Hepatocyte (in vitro differentiated cells): ENCODE data around the gene EYA4. TPM values are rescaled to one million over a fixed set of nuclear protein-coding genes. Genes with fewer than 3 reads are reported as not detected.

Experiments used
- DNase-seq: peaks from one replicate; pipeline ENCODE4 v3.0.0-alpha.2; 2016; ENCODE audit warnings: low spot score
- H2AFZ ChIP-seq: fragments of 200-600 bp; sonication (generic); 2 replicates; pipeline ENCODE4 v1.6.0; 2016; ENCODE audit warnings: antibody characterized with exemption, mild to moderate bottlenecking
- H3K27ac ChIP-seq: fragments of 200-600 bp; sonication (generic); 2 replicates; pipeline ENCODE4 v1.5.1; 2016; ENCODE audit warnings: mild to moderate bottlenecking
- H3K27me3 ChIP-seq: fragments of 200-600 bp; sonication (generic); 2 replicates; pipeline ENCODE4 v1.6.1; 2016
- H3K36me3 ChIP-seq: fragments of 200-600 bp; sonication (generic); replicated peaks from 2 replicates; pipeline ENCODE4 v1.5.1; 2016; ENCODE audit warnings: low read depth; ENCODE audit not compliant: insufficient read depth
- H3K4me1 ChIP-seq: fragments of 200-600 bp; sonication (generic); 2 replicates; pipeline ENCODE4 v1.5.1; 2016; ENCODE audit warnings: mild to moderate bottlenecking, moderate library complexity; ENCODE audit not compliant: insufficient read depth
- H3K4me2 ChIP-seq: fragments of 200-600 bp; sonication (generic); 2 replicates; pipeline ENCODE4 v1.6.0; 2016
- H3K4me3 ChIP-seq: fragments of 200-600 bp; sonication (generic); 2 replicates; pipeline ENCODE4 v1.5.1; 2016; ENCODE audit warnings: mild to moderate bottlenecking
- H3K79me2 ChIP-seq: fragments of 200-600 bp; sonication (generic); 2 replicates; pipeline ENCODE4 v1.6.0; 2017; ENCODE audit warnings: mild to moderate bottlenecking
- H3K9me2 ChIP-seq: fragments of 200-600 bp; sonication (generic); replicated peaks from 2 replicates; pipeline ENCODE4 v1.6.0; 2017; ENCODE audit warnings: mild to moderate bottlenecking; ENCODE audit not compliant: insufficient read depth
- H3K9me3 ChIP-seq: fragments of 200-600 bp; sonication (generic); 2 replicates; pipeline ENCODE4 v1.5.1; 2016; ENCODE audit warnings: low read depth, mild to moderate bottlenecking
- H4K20me1 ChIP-seq: fragments of 200-600 bp; sonication (generic); 2 replicates; pipeline ENCODE4 v1.6.0; 2016; ENCODE audit warnings: mild to moderate bottlenecking; ENCODE audit not compliant: insufficient read depth, poor library complexity, severe bottlenecking
- EZH2 ChIP-seq: fragments of 200-600 bp; sonication (generic); IDR thresholded peaks from 2 replicates; pipeline ENCODE4 v1.6.1; 2016; ENCODE audit warnings: antibody characterized with exemption, mild to moderate bottlenecking, borderline replicate concordance
- EZH2phosphoT487 ChIP-seq: fragments of 200-600 bp; sonication (generic); IDR thresholded peaks from one replicate; pipeline ENCODE4 v1.6.1; 2018; ENCODE audit warnings: antibody characterized with exemption, mild to moderate bottlenecking, low read depth, moderate library complexity; ENCODE audit not compliant: unreplicated experiment, severe bottlenecking
- WGBS: methylation state at CpG from one replicate; pipeline ENCODE4 v1.1.6; 2016; ENCODE audit warnings: low lambda C conversion rate; ENCODE audit errors: missing lambda C conversion rate; 5-methylcytosine and 5-hydroxymethylcytosine counted together
- polyA plus RNA-seq: library from polyadenylated mRNA; unstranded; fragments of >200 nt; fragmentation: Nextera tagmentation; extraction: Ambion mirVana; gene quantifications from 2 replicates; pipeline ENCODE4 v1.2.1, GENCODE V29; 2016
- total RNA-seq: library from RNA; depleted of rRNA; stranded (reverse); fragments of >200 nt; gene quantifications from 2 replicates; pipeline ENCODE4 v1.2.3, GENCODE V29; 2014
- TF ChIP-seq, protein P1 (sequence below): fragments of 200-600 bp; sonication (generic); IDR thresholded peaks from 2 replicates; pipeline ENCODE4 v1.5.1; 2016; ENCODE audit warnings: antibody characterized with exemption, mild to moderate bottlenecking; ENCODE audit not compliant: poor library complexity

EYA4 gene
- total and polyA plus RNA-seq, 2 experiments from 2014 or later: 0.33 to 1.8 TPM

GRCh38 chr6:133257545-133258105 lies 16.5 kb downstream of the EYA4 start:
- Histone ChIP-seq H3K9me3 (no peaks in the 10 kb centered on the region), H4K20me1 (no peaks in the 10 kb centered on the region), H2AFZ (no peak overlapping the region), H3K27me3 (peaks cover 4% of the 10 kb centered on the region), H3K27ac (no peak overlapping the region), H3K4me2 (no peak overlapping the region), H3K79me2 (no peaks in the 10 kb centered on the region), H3K4me1 (no peaks in the 10 kb centered on the region), H3K9me2 (no peaks in the 10 kb centered on the region), H3K36me3 (no peaks in the 10 kb centered on the region), H3K4me3 (no peak overlapping the region)
- no peak for DNase-seq
- TF ChIP-seq EZH2 (no peak), EZH2phosphoT487 (no peak)
- TF ChIP-seq, protein P1, sequence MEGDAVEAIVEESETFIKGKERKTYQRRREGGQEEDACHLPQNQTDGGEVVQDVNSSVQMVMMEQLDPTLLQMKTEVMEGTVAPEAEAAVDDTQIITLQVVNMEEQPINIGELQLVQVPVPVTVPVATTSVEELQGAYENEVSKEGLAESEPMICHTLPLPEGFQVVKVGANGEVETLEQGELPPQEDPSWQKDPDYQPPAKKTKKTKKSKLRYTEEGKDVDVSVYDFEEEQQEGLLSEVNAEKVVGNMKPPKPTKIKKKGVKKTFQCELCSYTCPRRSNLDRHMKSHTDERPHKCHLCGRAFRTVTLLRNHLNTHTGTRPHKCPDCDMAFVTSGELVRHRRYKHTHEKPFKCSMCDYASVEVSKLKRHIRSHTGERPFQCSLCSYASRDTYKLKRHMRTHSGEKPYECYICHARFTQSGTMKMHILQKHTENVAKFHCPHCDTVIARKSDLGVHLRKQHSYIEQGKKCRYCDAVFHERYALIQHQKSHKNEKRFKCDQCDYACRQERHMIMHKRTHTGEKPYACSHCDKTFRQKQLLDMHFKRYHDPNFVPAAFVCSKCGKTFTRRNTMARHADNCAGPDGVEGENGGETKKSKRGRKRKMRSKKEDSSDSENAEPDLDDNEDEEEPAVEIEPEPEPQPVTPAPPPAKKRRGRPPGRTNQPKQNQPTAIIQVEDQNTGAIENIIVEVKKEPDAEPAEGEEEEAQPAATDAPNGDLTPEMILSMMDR: no peak
- 62% methylated on average over 5 of the region's 5 CpGs for WGBS

DNA sequence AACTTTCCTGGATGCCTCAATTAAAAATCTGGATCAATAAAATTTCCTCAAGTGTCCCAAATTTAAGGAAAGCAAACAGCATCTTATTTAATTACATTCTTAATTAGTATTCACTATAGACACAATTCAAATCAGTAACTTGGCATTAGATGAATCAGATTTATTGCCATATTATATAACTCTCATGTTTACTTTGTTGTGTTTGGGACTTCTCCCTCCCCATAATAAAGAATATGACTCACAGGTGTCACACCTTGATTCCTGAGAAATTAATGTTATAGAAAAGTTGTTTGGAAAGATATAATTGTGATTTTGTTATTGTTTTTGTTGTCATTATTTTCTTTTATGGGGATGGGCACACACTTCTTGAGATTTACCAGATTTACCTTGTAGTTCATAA lies 18.4 kb downstream of the EYA4 start:
- no peaks in the 10 kb centered on the region for H4K20me1 ChIP-seq
- H2AFZ ChIP-seq: no peak overlapping the region
- no peak overlapping the region for H3K4me3 ChIP-seq
- no peak overlapping the region for H3K4me2 ChIP-seq
- H3K9me3 ChIP-seq: no peaks in the 10 kb centered on the region
- H3K36me3 ChIP-seq: no peaks in the 10 kb centered on the region
- no peaks in the 10 kb centered on the region for H3K79me2 ChIP-seq
- H3K9me2 ChIP-seq: no peaks in the 10 kb centered on the region
- no peak for DNase-seq
- no peaks in the 10 kb centered on the region for H3K4me1 ChIP-seq
- TF ChIP-seq EZH2 (no peak), EZH2phosphoT487 (no peak)
- TF ChIP-seq, protein P1: no peak
- H3K27ac ChIP-seq: no peak overlapping the region
- peaks cover 9% of the 10 kb centered on the region for H3K27me3 ChIP-seq

DNA sequence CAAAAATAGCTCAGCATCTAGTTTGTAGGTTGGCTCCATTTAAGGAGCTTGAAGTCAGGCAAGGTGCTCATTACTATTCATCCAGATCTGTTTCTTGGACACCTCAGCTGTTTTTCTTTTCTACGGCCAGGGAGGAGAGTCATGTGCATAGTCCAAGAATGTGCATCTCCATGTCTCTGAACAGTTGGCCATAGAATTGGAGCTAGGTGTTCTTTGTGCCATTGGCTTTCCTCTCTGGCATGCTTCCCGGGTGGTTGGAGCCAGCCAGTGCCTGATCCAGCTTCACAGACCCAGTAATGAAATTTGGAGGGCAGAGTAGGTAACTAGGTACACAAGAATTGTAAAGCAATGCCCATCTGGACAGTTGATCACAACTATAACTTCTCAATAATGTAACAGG lies 21.6 kb downstream of the EYA4 start:
- Histone ChIP-seq H3K79me2 (no peaks in the 10 kb centered on the region), H3K27me3 (peaks cover 9% of the 10 kb centered on the region), H3K36me3 (no peaks in the 10 kb centered on the region), H2AFZ (no peak overlapping the region), H3K9me3 (no peaks in the 10 kb centered on the region), H4K20me1 (no peaks in the 10 kb centered on the region), H3K27ac (no peak overlapping the region), H3K9me2 (no peaks in the 10 kb centered on the region), H3K4me3 (no peak overlapping the region), H3K4me2 (no peak overlapping the region), H3K4me1 (no peaks in the 10 kb centered on the region)
- 87% methylated on average over 2 of the region's 2 CpGs for WGBS
- no peak for DNase-seq
- TF ChIP-seq, protein P1: no peak
- TF ChIP-seq EZH2phosphoT487 (no peak), EZH2 (no peak)

DNA sequence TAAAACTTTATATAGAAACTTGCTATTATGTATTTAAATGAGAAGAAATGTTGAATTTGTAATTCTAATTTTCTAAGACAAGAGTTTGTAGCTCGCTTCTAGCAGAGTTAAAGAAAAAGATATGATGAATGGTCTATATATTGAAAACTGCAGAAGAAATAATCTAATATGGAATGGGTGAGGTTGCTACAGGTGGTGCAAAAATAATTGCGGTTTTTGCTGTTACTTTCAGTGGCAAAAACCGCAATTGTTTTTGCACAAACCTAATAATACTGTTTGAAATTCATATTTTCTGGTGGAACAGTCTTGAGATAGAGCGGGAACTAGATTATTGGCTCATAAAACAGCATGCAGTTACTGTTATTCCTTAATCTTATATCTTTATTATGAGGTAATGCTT lies 23.9 kb downstream of the EYA4 start:
- DNase-seq: no peak
- H3K36me3 ChIP-seq: no peaks in the 10 kb centered on the region
- no peaks in the 10 kb centered on the region for H3K4me1 ChIP-seq
- H3K9me3 ChIP-seq: no peaks in the 10 kb centered on the region
- TF ChIP-seq EZH2 (no peak), EZH2phosphoT487 (no peak)
- TF ChIP-seq, protein P1: no peak
- no peaks in the 10 kb centered on the region for H4K20me1 ChIP-seq
- no peak overlapping the region for H3K4me3 ChIP-seq
- H3K27me3 ChIP-seq: peaks cover 9% of the 10 kb centered on the region
- H3K79me2 ChIP-seq: no peaks in the 10 kb centered on the region
- H3K27ac ChIP-seq: no peak overlapping the region
- 93% methylated on average over 4 of the region's 4 CpGs for WGBS
- H2AFZ ChIP-seq: no peak overlapping the region
- H3K9me2 ChIP-seq: no peaks in the 10 kb centered on the region
- no peak overlapping the region for H3K4me2 ChIP-seq
